HepG2 (cell line): ENCODE data around the gene SMYD5.

ENCODE experiments used
- CTCF ChIP-seq: sonication (generic); formaldehyde crosslinking; IDR thresholded peaks from 2 replicates; pipeline ENCODE4 v1.5.0; 2020; ENCODE audit warnings: mild to moderate bottlenecking, missing genetic modification reagents, moderate library complexity
- PREB ChIP-seq: sonication (generic); formaldehyde crosslinking; IDR thresholded peaks from 2 replicates; pipeline ENCODE4 v1.4.0; 2020; ENCODE audit warnings: missing genetic modification reagents
- SIN3A ChIP-seq: IDR thresholded peaks from 2 replicates; pipeline ENCODE4 v1.6.1; 2011; ENCODE audit warnings: low read depth, mild to moderate bottlenecking, control low read depth, low read length, borderline replicate concordance
- SNAPC2 ChIP-seq: sonication (generic); formaldehyde crosslinking; IDR thresholded peaks from 2 replicates; pipeline ENCODE4 v1.8.1; 2022; ENCODE audit warnings: mild to moderate bottlenecking, missing genetic modification reagents
- SP1 ChIP-seq, 2 experiments: fragments of 450-650 bp in 1 of 2; sonication (generic) in 1 of 2; formaldehyde crosslinking in 1 of 2; IDR thresholded peaks; 2 replicates each; pipeline versions ENCODE4 v1.4.0 to v1.6.1; 2016 to 2020; ENCODE audit warnings: missing genetic modification reagents in 1 of 2
- YEATS2 ChIP-seq: sonication (generic); formaldehyde crosslinking; IDR thresholded peaks from 2 replicates; pipeline ENCODE4 v1.4.0; 2020; ENCODE audit warnings: missing genetic modification reagents, borderline replicate concordance
- ZNF274 ChIP-seq: sonication (generic); formaldehyde crosslinking; IDR thresholded peaks from 2 replicates; pipeline ENCODE4 v1.5.1; 2020; ENCODE audit warnings: mild to moderate bottlenecking, missing genetic modification reagents
- ZNF282 ChIP-seq: fragments of 450-650 bp; IDR thresholded peaks from 2 replicates; pipeline ENCODE4 v1.6.1; 2018; ENCODE audit not compliant: partially characterized antibody
- TF ChIP-seq, protein P1 (sequence below): sonication (generic); formaldehyde crosslinking; IDR thresholded peaks from 2 replicates; pipeline ENCODE4 v1.4.0; 2020; ENCODE audit warnings: missing genetic modification reagents
- TF ChIP-seq, protein P2 (sequence below): sonication (generic); formaldehyde crosslinking; IDR thresholded peaks from 2 replicates; pipeline ENCODE4 v1.4.0; 2020; ENCODE audit warnings: low read depth, mild to moderate bottlenecking, missing genetic modification reagents

- TF ChIP-seq, protein P1, sequence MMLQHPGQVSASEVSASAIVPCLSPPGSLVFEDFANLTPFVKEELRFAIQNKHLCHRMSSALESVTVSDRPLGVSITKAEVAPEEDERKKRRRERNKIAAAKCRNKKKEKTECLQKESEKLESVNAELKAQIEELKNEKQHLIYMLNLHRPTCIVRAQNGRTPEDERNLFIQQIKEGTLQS (CRISPR knock-in tag): no peak
- TF ChIP-seq YEATS2: no peak
- TF ChIP-seq SP1 (IDR thresholded peaks at IDR 0.05): no peak
- no peak for TF ChIP-seq SP1 (CRISPR knock-in tag; IDR thresholded peaks at IDR 0.05)
- TF ChIP-seq SIN3A: no peak
- TF ChIP-seq CTCF: no peak
- no peak for TF ChIP-seq SNAPC2 (CRISPR knock-in tag)
- TF ChIP-seq PREB (CRISPR knock-in tag): no peak
- TF ChIP-seq ZNF282: no peak
- TF ChIP-seq ZNF274 (CRISPR knock-in tag): no peak
- TF ChIP-seq, protein P2, sequence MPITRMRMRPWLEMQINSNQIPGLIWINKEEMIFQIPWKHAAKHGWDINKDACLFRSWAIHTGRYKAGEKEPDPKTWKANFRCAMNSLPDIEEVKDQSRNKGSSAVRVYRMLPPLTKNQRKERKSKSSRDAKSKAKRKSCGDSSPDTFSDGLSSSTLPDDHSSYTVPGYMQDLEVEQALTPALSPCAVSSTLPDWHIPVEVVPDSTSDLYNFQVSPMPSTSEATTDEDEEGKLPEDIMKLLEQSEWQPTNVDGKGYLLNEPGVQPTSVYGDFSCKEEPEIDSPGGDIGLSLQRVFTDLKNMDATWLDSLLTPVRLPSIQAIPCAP: no peak
Measured at GRCh38 chr2:73173781-73174180, 40.3 kb upstream of the SMYD5 start.
